NCI-H1694 (cell line): ENCODE data around the gene PCSK5.
"Not testable (repeated sequence)": the region's sequence is repeated elsewhere in the genome, so short reads cannot be mapped to it uniquely, and the experiment has no call there.

ENCODE experiments used
- DNase-seq: peaks from one replicate; lab custom pipeline; 2025; lab: John Stamatoyannopoulos, UW

PCSK5 gene

GRCh38 chr9:76358628-76359280 lies 468.3 kb downstream of the PCSK5 start:
- DNase-seq: no peak

DNA sequence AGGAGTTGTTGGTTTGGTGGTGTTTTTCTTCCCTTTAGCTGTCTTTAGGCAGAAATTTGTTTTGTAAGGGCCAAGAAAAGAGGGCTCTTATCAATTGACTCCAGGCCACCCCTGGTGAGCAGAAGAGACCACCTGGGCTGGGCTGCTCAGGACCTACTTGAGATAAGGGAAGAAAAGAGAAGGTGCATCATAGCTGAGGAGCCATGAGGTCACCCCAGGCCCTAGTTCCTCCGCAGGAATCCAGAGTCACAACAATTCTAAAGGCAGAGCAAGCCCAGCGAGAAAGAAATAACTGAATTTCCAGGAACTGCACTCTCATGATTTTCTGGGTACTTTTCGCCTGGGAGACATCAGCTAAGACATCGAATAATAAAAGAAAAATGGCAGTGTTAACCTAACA lies 468.9 kb downstream of the PCSK5 start:
- DNase-seq: no peak

- DNase-seq: no peak
Measured at GRCh38 chr9:76359766-76360165, 469.3 kb downstream of the PCSK5 start.

DNA sequence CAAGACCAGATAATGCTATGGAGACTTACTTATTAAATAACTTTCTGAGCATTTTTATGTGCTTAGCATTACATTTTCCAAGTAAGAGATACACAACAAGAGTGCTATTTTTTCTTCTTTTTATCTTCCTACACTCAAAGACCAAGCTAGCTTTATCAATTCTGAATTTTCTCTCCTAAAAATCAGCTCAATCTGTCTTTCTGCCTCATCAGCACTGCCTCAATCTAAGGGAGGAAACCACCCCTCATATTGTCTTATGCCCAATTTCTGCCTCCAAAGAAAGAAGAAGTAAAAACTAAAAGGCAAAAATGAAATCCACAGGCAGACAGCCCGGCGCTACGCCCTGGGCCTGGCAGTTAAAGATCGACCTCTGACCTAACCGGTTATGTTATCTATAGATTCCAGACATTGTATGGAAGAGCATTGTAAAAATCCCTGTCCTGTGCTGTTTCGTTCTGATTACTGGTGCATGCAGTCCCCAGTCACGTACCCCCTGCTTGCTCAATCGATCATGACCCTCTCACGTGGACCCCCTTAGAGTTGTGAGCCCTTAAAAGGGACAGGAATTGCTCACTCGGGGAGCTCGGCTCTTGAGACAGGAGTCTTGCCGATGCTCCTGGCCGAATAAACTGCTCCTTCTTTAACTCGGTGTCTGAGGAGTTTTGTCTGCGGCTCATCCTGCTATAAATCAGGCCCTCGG lies 472.0 kb downstream of the PCSK5 start:
- DNase-seq: not testable (repeated sequence)

DNA sequence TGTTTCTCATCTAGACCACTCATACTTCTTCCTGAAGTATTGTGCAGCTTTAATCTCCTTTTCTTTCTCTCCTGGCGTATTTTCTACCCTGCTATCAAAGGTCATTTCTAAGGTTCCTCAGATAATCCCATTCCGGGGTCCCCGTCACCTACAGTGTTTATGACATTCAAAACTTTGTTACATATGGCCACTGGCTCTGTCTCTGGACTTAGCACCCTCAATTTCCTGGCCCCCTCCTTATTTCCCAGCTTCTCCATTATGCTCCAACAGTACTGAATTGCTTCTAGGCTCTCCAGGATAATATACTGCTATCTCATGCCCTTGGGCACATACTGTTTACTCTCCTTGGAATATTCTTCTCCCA lies 472.5 kb downstream of the PCSK5 start:
- no peak for DNase-seq

DNA sequence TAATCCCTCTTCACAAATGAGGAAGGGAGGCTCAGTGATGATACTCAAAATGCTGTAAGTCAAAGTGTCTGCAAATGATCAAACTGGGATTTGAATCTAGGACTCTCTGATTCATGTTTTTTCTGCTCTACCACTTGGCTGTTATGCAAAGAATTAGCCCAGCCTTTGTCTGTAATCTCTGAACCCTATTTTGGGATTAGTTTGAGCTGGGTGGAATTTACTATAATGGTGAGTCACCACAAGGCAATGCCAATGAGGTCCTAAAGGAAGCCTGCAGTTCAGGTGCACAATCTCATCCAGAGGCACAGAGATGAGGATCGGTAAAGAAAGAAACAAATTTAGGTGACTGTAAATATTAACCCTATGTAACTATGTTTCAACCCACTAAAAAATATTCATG lies 474.6 kb downstream of the PCSK5 start:
- DNase-seq: no peak

DNA sequence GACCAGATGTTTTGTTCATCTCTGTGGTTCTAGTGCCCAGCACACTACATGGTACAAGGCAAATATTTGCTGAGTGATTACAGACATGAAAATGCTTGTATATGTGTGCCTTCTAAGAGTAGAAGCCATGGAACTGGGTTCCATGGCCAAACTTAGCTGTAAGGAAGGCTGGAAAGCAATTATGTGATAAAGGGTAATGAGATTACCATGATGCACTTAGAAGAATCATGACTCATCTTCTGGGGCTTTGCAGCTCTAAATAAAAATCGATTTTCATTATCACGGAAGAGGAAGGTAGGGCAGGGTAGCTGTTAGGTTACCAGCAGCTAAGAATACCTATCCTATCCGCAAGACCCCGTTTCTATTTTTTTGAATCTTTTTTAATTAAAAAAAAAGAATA lies 475.8 kb downstream of the PCSK5 start:
- no peak for DNase-seq

GRCh38 chr9:76369583-76369982 lies 479.1 kb downstream of the PCSK5 start:
- DNase-seq: no peak

DNA sequence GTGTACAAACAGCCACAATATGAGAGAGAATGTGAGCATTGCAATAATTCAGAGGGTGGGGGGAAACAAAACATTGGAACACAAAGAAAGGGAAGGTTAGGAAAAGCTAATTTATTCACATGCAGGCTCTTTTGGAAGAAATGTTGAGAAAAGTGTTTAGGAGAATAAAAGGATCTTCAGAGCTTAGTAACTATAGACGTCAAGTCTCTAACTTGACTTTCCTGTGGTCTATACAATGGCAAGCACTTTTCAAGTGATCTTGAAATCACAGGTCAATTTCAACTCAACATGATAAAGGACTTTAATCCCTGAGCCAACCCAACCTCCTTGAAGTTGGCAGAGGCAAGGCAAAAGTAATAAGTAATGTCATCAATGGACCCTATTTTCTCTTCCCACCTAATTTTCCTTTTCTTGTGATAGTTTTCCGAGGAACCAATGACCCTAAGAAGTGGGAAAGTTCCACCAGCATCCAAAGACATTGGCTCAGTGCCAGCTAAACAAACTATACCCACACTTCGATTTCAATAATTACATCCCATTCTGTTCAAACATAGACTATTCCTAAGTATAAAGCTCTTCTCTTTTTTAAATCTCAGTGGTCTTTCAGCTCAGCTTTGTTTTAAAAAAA lies 480.0 kb downstream of the PCSK5 start:
- DNase-seq: no peak

- DNase-seq: no peak
Measured at GRCh38 chr9:76371901-76372300, 481.4 kb downstream of the PCSK5 start.

DNA sequence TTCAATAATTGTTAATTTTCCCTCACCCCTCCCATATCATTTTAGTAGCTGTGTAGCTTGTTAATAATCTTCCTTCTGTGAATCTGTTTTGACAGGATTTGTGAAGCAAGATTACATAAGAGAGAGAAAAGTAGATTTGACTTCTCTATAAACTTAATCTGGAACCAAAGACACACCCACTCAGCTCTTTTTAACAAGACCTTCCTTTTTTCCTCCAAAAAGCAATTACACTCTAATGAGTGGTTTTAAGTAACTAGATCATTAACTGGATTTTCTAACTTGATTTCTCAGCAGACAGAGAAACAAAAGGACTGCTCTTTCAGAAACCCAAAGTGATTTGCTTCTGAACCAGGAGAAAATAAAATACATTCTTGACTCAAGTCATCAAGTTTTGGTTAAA lies 481.9 kb downstream of the PCSK5 start:
- DNase-seq: no peak

DNA sequence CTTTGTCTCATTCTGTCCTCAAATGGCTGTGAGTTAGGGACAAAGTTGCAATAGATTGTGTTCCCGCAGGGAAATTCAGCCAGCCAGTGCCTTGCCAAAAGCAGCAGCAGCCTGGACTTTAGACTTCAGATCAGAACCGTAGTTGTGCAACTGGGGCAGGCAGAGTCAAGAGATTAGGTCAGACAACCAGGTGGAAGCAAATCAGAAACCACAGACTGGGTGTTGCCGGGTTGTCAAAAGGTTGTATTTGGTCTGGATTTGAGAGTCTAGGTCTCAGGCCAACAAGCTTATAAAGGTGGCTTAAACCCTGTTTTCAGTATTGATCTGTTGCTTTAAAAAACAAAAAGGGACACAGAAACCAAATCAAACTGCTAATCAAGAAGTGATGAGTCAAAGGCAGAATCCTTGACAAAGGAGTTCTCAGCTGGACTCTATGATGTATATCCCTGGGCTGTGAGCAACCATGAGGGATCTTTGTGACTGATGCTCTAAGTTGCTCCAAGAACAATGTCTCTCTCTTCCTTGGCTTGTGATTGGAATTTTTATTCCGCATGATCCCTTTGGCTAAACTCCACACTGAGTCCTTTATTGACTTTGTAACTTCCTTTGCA lies 482.8 kb downstream of the PCSK5 start:
- DNase-seq: no peak

- no peak for DNase-seq
Measured at GRCh38 chr9:76373784-76374474, 483.5 kb downstream of the PCSK5 start.

DNA sequence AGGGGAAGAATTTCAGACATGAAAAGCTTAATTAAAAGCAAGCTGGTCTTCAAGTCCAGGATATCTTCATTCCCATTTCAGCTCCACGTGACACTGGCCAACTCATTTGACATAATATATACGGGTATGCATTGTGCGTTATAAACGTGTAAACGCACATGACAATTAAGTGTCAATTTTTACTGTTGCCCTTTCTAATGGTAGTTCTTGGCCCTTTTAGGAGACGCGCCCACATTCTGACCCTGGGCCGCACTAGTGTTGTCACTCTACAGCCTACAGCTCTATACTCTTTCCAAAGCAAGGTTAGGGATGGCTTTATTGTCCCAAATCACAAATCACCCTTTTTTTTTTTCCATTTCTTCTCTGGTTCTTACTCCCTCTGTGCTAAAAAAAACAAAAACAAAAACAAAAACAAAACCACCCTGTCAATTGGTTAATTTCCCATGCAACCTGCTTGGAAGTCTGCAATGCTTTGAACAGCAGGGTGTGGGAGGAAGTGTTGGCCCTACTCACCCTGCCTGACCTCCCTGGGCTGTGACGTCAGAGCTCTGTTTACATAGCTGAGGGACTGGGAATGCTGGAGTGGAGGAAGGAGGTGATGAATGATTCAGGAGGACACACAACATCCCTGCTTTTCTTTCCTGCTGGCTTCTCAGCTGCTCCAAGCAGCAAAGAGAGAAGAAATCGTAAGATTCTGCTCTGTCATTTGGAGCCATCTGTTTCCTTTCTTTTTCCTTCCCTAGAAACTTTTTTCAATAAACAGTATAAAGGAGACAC lies 484.5 kb downstream of the PCSK5 start:
- DNase-seq: no peak

- DNase-seq: no peak
Measured at GRCh38 chr9:76377791-76378190, 487.3 kb downstream of the PCSK5 start.

GRCh38 chr9:76378367-76379073 lies 488.0 kb downstream of the PCSK5 start:
- no peak for DNase-seq

GRCh38 chr9:76379494-76379893 lies 489.0 kb downstream of the PCSK5 start:
- DNase-seq: no peak

DNA sequence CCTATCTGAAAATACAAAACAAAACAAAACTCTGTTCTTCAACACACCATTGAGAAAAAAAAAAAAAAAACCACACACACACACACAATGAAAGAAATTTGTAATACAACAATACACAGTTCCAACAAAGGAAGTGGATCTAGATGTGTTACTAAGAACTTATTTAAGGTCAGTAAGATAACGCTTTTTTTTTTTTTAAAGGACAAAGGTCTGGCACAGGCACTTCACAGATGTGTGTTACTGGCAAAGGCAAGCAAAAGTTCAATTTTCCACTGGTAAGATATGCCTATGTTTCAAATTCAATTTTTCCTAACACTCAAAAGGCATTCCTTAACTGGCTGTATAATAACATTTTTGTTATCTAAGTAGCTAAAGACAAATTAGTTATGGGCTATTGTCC lies 500.2 kb downstream of the PCSK5 start:
- no peak for DNase-seq

- DNase-seq: peak; percentile 50
Measured at GRCh38 chr9:76394195-76394959, 503.9 kb downstream of the PCSK5 start, which contains the start of gene RFK. Gene RFK, minus strand, starts transcription at chr9:76394426. Its CDS starts 255 bp downstream, at chr9:76394171.

DNA sequence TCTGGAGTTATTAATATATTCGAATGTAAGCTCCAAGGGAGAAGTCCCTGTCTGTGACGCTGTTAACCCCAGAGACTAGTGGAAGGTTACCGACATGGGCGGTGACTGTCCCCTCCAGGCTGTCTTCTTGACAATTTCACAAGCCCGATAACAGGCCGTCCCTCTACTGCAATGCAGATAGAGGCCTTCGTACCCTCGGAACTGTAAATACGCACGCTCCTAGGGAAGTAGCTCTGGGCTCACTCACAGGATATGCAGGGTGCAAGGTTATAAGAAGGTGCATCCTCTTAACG lies 504.4 kb downstream of the PCSK5 start:
- peak; percentile 28 for DNase-seq
